IMR-90 (cell line): ENCODE results near the gene MSMP. TPM values are rescaled to one million over a fixed set of nuclear protein-coding genes. Genes with fewer than 3 reads are reported as not detected.

Experiments used
- ATAC-seq: fragments of 200-7000 bp; cut with Tn5 transposase; 2 replicates; pipeline ENCODE4 v1.9.1; 2020; ENCODE audit warnings: low read depth, mild to moderate bottlenecking, moderate library complexity
- BruUV-seq: library from RNA; stranded (reverse); fragments of 400-500 nt; replicated peaks from 2 replicates; lab custom pipeline; 2021; lab: Mats Ljungman, UMichigan
- CTCF ChIA-PET: fragments of 300-600 bp; formaldehyde crosslinking; extraction: SDS; loops from one replicate; lab custom pipeline; 2021; ENCODE audit warnings: antibody characterized with exemption; lab: Yijun Ruan, JAX
- POLR2A ChIA-PET: fragments of 300-600 bp; sonication (Branson Sonifier 250); formaldehyde crosslinking; loops from one replicate; lab custom pipeline; 2022; ENCODE audit warnings: antibody characterized with exemption; ENCODE audit not compliant: unreplicated experiment; lab: Charles Lee
- DNase-seq: peaks from one replicate; pipeline ENCODE4 v3.0.0; 2013
- H2AFZ ChIP-seq: replicated peaks from 2 replicates; pipeline ENCODE3; 2013; ENCODE audit warnings: low read length, mild to moderate bottlenecking; ENCODE audit not compliant: poor library complexity
- H2AK5ac ChIP-seq: 2 replicates; pipeline ENCODE4 v1.6.1; 2013; ENCODE audit warnings: low read depth, low read length, inconsistent platforms
- H2AK9ac ChIP-seq: replicated peaks from 2 replicates; pipeline ENCODE3; 2013; ENCODE audit warnings: mild to moderate bottlenecking, low read depth, low read length, moderate library complexity; ENCODE audit not compliant: poor library complexity
- H2BK120ac ChIP-seq: 2 replicates; pipeline ENCODE4 v1.6.1; 2013; ENCODE audit warnings: low read depth, low read length, inconsistent platforms
- H2BK15ac ChIP-seq: 3 replicates; pipeline ENCODE4 v1.6.1; 2013; ENCODE audit warnings: low read depth, low read length, inconsistent platforms
- H2BK20ac ChIP-seq: 2 replicates; pipeline ENCODE4 v1.6.1; 2013; ENCODE audit warnings: low read depth, mild to moderate bottlenecking, inconsistent platforms, low read length, moderate library complexity
- H2BK5ac ChIP-seq: 2 replicates; pipeline ENCODE4 v1.6.1; 2013; ENCODE audit warnings: mild to moderate bottlenecking, low read depth, low read length, inconsistent platforms; ENCODE audit not compliant: poor library complexity, severe bottlenecking
- H3K14ac ChIP-seq: replicated peaks from 2 replicates; pipeline ENCODE4 v1.6.1; 2013; ENCODE audit warnings: low read depth, low read length, inconsistent platforms
- H3K18ac ChIP-seq: 2 replicates; pipeline ENCODE4 v1.6.1; 2013; ENCODE audit warnings: low read depth, low read length, control low read depth
- H3K23ac ChIP-seq: 2 replicates; pipeline ENCODE4 v1.6.1; 2013; ENCODE audit warnings: low read depth, low read length, inconsistent platforms
- H3K27ac ChIP-seq: 2 replicates; pipeline ENCODE4 v1.5.1; 2013; ENCODE audit warnings: mild to moderate bottlenecking, control low read depth, low read length; ENCODE audit not compliant: insufficient read depth
- H3K27me3 ChIP-seq: 2 replicates; pipeline ENCODE4 v1.6.1; 2013; ENCODE audit warnings: low read length; ENCODE audit not compliant: control insufficient read depth, insufficient read depth
- H3K36me3 ChIP-seq: 2 replicates; pipeline ENCODE4 v1.6.1; 2013; ENCODE audit warnings: low read length, mixed read lengths; ENCODE audit not compliant: control insufficient read depth, insufficient read depth
- H3K4ac ChIP-seq: 2 replicates; pipeline ENCODE4 v1.6.1; 2013; ENCODE audit warnings: low read depth, low read length, inconsistent platforms
- H3K4me1 ChIP-seq: 2 replicates; pipeline ENCODE4 v1.6.1; 2013; ENCODE audit warnings: low read length, mixed read lengths; ENCODE audit not compliant: control insufficient read depth, insufficient read depth
- H3K4me2 ChIP-seq: 2 replicates; pipeline ENCODE4 v1.6.1; 2013; ENCODE audit warnings: low read depth, mild to moderate bottlenecking, control low read depth, low read length, moderate library complexity
- H3K4me3 ChIP-seq: 2 replicates; pipeline ENCODE4 v1.5.1; 2013; ENCODE audit warnings: low read depth, mild to moderate bottlenecking, control low read depth, low read length, moderate library complexity; ENCODE audit not compliant: insufficient read depth
- H3K56ac ChIP-seq: 2 replicates; pipeline ENCODE4 v1.6.1; 2013; ENCODE audit warnings: low read length, inconsistent platforms; ENCODE audit not compliant: insufficient read depth; ENCODE audit errors: extremely low read depth
- H3K79me1 ChIP-seq, 2 experiments: 2 replicates each; pipeline ENCODE4 v1.6.1; 2013; ENCODE audit warnings: low read length in 2 of 2, inconsistent platforms in 1 of 2, low read depth in 1 of 2
- H3K9ac ChIP-seq: 2 replicates; pipeline ENCODE4 v1.6.1; 2013; ENCODE audit warnings: low read depth, low read length, control low read depth
- H3K9me1 ChIP-seq: 2 replicates; pipeline ENCODE4 v1.6.1; 2013; ENCODE audit warnings: low read length, inconsistent platforms; ENCODE audit not compliant: insufficient read depth
- H3K9me3 ChIP-seq: 2 replicates; pipeline ENCODE4 v1.6.1; 2013; ENCODE audit warnings: low read length; ENCODE audit not compliant: control insufficient read depth, insufficient read depth
- H4K20me1 ChIP-seq: 2 replicates; pipeline ENCODE4 v1.6.1; 2013; ENCODE audit warnings: low read length, inconsistent platforms; ENCODE audit not compliant: insufficient read depth
- H4K5ac ChIP-seq: 2 replicates; pipeline ENCODE4 v1.6.1; 2013; ENCODE audit warnings: mild to moderate bottlenecking, low read depth, low read length, control low read depth
- H4K8ac ChIP-seq, 2 experiments: 2 replicates each; pipeline ENCODE4 v1.6.1; 2013; ENCODE audit warnings: low read depth in 2 of 2, low read length in 2 of 2, control low read depth in 1 of 2, inconsistent platforms in 1 of 2
- H4K91ac ChIP-seq: 2 replicates; pipeline ENCODE4 v1.6.1; 2013; ENCODE audit warnings: low read depth, low read length, inconsistent platforms; ENCODE audit not compliant: insufficient read depth
- FOS ChIP-seq: fragments of 150-350 bp; IDR thresholded peaks from 2 replicates; pipeline ENCODE4 v1.6.1; 2016; ENCODE audit warnings: low read depth, low read length
- MXI1 ChIP-seq: IDR thresholded peaks from 2 replicates; pipeline ENCODE4 v1.6.1; 2012; ENCODE audit warnings: low read depth, mild to moderate bottlenecking, low read length, moderate library complexity, borderline replicate concordance
- POLR2A ChIP-seq: IDR thresholded peaks from 2 replicates; pipeline ENCODE4 v1.6.1; 2012; ENCODE audit warnings: mild to moderate bottlenecking, low read depth, low read length
- RFX5 ChIP-seq: IDR thresholded peaks from 2 replicates; pipeline ENCODE4 v1.8.0; 2012; ENCODE audit warnings: low read depth, mild to moderate bottlenecking, low read length, moderate library complexity
- USF2 ChIP-seq: fragments of 150-350 bp; IDR thresholded peaks from 2 replicates; pipeline ENCODE4 v1.6.1; 2017; ENCODE audit warnings: mild to moderate bottlenecking, antibody characterized with exemption, low read length, low read depth
- WGBS, 2 experiments: methylation state at CpG; one replicate each; pipeline versions ENCODE4 v1.1.5 to v1.1.7; 2013; ENCODE audit warnings: missing lambda C conversion rate in 2 of 2; ENCODE audit not compliant: insufficient read length in 1 of 2; ENCODE audit errors: extremely low coverage in 2 of 2; 5-methylcytosine and 5-hydroxymethylcytosine counted together
- dilution Hi-C: fragments of 300-500 bp; cut with HindIII; formaldehyde crosslinking; loops from one replicate; pipeline ENCODE4 v1.14.3; 2018; ENCODE audit warnings: low sequenced_read_pairs; ENCODE audit not compliant: unreplicated experiment
- in situ Hi-C: fragments of 300-500 bp; cut with MboI; formaldehyde crosslinking; loops from 3 replicates; pipeline ENCODE4 v1.14.3; 2019; ENCODE audit warnings: low sequenced_read_pairs, inconsistent platforms, mixed read lengths
- intact Hi-C: fragments of 100-400 bp; cut with micrococcal nuclease; formaldehyde crosslinking; loops from 2 replicates; pipeline ENCODE4 v1.10.0; 2022
- polyA plus RNA-seq, 3 experiments: library from polyadenylated mRNA; depleted of rRNA; stranded (reverse); fragments of >200 nt; gene quantifications; 2 replicates each; pipeline ENCODE4 v1.2.3, GENCODE V29; 2012; ENCODE audit warnings: low replicate concordance in 1 of 3
- total RNA-seq: library from RNA; depleted of rRNA; stranded (reverse); fragments of >200 nt; gene quantifications from 2 replicates; pipeline ENCODE4 v1.2.3, GENCODE V29; 2012

MSMP gene
- total and polyA plus RNA-seq, 2 of the 4 experiments (the other 2 are of a cell fraction) = not detected

DNA sequence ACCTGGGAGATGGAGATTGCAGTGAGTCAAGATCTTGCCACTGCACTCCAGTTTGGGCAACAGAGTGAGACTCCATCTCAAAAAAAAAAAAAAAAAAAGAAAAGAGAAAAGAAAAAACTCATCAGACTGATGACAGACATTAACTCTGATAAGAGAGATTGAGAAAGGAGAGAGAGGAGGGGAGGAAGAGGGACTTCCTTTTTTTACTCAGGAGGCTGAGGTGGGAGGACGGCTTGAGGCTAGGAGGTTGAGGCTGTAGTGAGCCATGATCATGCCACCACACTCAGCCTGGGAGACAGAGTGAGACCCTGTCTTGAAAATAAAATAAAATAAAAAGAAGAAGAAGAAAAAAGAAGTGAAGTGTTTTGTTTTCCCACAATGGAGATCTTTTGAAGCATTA, 9.7 kb upstream of the MSMP start:
- TF ChIP-seq RFX5 (no peak), POLR2A (no peak), USF2 (no peak), FOS (no peak), MXI1 (no peak)
- no peaks in the 10 kb centered on the region for H3K36me3 ChIP-seq
- H4K8ac ChIP-seq = no peak overlapping the region
- no TSS peak for BruUV-seq
- POLR2A ChIA-PET = no interaction called here
- no CpG with 5 or more reads among the region's 1 CpG for WGBS, 2 experiments
- H3K14ac ChIP-seq = no peak overlapping the region
- no peak overlapping the region for H3K23ac ChIP-seq
- H3K9me3 ChIP-seq = no peaks in the 10 kb centered on the region
- H3K4ac ChIP-seq = no peak overlapping the region
- H2AK5ac ChIP-seq = no peak overlapping the region
- H3K4me1 ChIP-seq = no peaks in the 10 kb centered on the region
- no peak overlapping the region for H4K91ac ChIP-seq
- no peak overlapping the region for H2AFZ ChIP-seq
- H3K9me1 ChIP-seq = no peaks in the 10 kb centered on the region
- no peak overlapping the region for H3K56ac ChIP-seq
- no peak overlapping the region for H3K18ac ChIP-seq
- H2BK20ac ChIP-seq = no peak overlapping the region
- H3K79me1 ChIP-seq = no peaks in the 10 kb centered on the region
- in situ Hi-C loops (no loop called here), dilution Hi-C loops (no loop called here), intact Hi-C loops (no loop called here)
- H2BK120ac ChIP-seq = no peak overlapping the region
- no peak for DNase-seq
- no peak overlapping the region for H3K4me3 ChIP-seq
- H3K9ac ChIP-seq = no peak overlapping the region
- H4K20me1 ChIP-seq = no peaks in the 10 kb centered on the region
- H4K5ac ChIP-seq = no peak overlapping the region
- H2AK9ac ChIP-seq = no peak overlapping the region
- H2BK5ac ChIP-seq = no peak overlapping the region
- H3K27me3 ChIP-seq = peaks cover 9% of the 10 kb centered on the region
- CTCF ChIA-PET = interaction anchor here (1.2 kb wide), 1 partner anchor 27 kb away, joined by 3 read pairs; no protein-coding TSS in a partner anchor
- no peak for ATAC-seq
- H3K4me2 ChIP-seq = no peak overlapping the region
- H2BK15ac ChIP-seq = no peak overlapping the region
- no peak overlapping the region for H3K27ac ChIP-seq
